GM18508 (cell line): ENCODE measurements around the gene CHRNB1.

ENCODE experiments used
- ATAC-seq: cut with Tn5 transposase; IDR thresholded peaks from one replicate; pipeline ENCODE4 v1.9.1; 2021; ENCODE audit warnings: moderate number of reproducible peaks; ENCODE audit not compliant: insufficient read depth, unreplicated experiment

Gene CHRNB1, protein sequence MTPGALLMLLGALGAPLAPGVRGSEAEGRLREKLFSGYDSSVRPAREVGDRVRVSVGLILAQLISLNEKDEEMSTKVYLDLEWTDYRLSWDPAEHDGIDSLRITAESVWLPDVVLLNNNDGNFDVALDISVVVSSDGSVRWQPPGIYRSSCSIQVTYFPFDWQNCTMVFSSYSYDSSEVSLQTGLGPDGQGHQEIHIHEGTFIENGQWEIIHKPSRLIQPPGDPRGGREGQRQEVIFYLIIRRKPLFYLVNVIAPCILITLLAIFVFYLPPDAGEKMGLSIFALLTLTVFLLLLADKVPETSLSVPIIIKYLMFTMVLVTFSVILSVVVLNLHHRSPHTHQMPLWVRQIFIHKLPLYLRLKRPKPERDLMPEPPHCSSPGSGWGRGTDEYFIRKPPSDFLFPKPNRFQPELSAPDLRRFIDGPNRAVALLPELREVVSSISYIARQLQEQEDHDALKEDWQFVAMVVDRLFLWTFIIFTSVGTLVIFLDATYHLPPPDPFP

DNA sequence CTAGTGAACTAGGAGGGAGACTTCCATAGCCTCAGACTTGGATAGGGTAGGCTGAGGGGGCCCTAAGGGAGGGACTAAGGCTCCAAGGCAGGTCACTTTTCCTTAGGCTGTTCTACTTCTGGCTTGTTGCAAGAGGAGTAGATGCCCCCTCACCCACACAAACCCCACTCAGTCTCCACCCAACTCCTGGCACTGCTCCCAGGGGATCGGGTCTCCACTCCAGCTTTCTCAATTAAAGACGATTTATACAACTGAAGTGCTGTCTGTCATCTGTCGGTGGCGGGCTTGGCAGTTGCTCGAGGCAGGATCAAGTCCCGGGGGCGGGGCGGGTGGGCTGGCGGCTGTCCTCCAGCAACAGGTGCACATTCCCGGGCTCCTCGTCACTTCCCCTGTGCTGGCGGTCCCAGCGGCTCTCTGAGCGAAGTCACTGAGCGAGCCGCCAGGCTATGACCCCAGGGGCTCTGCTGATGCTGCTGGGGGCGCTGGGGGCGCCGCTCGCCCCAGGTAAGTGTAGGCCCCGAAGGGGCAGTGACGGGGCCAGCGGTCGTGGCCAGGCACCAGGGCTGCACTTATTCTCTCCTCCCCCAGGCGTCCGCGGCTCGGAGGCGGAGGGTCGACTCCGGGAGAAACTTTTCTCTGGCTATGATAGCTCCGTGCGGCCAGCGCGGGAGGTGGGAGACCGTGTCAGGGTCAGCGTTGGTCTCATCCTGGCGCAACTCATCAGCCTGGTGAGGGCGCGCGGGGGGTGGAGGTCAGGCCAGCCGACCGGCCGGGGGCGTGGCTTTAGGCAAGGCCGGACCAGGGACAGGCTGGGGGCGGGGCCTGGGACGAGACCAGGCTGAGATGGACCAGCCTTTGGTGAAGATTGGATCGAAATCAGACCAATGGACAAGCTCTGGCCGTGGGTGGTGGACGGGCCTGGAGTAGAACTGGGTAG, at the start of gene CHRNB1:
Gene CHRNB1 (plus strand): TSS at position 380 of the 937 bp plus-strand sequence. CDS start 67 bp downstream, at position 447.
- ATAC-seq: no peak

DNA sequence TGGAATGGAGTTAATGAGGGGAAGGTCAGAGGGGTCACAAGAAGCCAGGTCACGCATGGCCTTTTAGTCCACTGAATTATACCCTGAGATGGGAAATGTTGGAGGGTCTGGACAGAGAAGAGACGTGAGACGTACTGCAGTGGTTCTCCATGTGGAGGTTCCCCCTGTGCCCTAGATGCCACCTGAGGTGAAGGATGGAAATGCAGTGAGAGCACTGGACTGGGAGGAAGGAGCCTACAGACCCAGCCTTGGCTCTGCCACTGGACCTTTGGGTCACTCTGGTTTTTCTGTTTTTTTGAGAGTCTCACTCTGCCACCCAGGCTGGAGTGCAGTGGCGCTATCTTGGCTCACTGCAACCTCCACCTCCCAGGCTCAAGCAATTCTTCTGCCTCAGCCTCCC, 48.7 kb upstream of the CHRNB1 start:
- no peak for ATAC-seq

DNA sequence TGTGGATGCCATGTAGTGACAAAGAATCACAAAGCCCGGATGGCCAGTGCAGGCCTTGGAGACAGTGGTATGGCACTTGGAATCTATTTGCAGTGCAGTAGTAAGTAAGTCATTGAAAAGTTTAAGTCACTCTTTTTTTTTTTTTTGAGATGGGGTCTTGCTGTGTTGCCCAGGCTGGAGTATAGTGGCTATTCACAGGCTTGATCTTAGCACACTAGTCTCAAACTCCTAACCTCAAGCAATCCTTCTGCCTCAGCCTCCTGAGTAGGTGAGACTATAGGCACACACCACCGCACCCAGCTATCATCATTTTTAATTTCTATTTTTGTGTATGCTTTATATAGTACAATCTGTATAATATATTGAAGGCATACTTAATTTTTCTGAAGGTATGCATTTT, 46.2 kb upstream of the CHRNB1 start:
- ATAC-seq: no peak

DNA sequence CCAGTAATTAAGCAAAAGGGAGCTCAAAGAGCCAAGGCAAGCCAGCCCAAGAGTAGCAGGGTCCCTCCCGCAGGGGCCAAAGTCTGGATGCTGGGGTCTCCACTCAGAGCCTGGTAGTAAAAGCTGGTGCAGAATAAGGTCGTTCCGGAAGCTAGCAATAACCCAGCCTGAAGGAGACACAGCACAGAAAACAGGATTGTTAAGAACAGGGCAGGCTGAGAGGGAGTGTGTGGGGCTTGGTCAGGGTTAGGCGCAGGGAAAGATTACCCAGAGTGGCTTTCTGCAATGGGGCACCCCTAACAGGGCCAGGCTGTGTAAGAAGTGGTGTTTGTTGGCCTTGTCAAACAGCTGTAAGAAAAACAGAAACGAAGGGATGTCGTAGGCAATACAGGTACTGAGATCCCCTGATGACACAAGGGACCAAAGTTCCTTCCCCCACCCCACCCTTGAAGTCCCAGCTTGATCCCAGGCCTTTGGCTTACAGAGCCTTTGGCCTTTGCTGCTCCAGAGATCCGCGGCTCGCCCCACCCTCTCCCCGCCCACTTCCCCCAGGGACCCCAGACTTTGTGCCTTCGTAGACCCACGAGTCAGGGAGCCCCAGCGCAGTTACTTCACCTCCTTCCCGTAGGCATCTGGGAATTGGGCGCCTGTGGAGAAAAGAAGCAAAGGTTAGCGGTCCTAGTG, 41.7 kb upstream of the CHRNB1 start:
- no peak for ATAC-seq

DNA sequence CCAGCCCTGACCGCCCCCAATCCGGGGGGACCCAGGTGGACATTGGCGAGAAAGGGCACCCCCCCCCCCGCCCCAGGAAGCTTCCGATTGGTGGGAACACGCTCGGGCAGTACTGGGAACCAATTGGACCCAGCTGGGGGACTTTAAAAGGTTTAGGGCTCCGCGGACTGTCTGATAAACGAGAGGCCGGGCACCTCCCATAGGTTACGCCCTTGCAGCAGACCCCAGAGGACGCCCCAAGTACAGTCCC, 41.2 kb upstream of the CHRNB1 start:
- no peak for ATAC-seq

DNA sequence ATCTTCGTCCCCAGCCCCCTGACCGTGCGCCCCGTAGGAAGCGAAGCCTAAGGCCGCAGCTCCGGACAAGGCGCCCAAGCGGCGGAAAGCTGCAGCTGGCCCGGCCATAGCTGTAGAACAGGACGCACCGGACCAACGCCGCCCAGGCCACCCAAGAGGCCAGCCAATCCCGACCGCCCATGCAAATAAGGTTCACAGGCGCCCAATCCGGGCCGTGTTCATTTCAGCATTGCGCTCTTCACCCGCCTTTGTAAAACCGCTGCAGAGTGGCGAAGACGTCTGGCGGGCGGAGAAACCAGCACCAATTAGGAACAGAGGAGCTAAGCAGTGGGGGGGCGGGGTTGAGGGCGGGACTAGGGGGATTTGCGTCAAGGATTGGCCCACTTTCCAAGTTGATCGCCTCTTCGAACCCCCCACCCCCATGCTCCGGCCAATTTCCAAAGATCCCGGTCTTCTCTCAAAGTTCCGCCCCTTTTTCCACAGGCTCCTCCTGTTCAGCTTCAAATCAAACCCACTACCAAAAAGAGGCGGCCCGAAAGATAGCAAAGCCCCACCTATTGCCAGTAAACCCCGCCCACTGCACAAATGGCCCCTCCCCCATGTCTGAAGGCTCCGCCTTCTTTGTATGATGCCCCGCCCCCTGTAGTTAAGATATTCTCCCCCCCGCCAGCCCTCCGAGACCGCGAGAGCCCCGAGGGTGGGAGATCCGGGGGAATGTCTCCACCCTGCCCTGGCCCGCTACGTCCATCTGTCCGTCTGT, 40.7 kb upstream of the CHRNB1 start, which contains the start of gene TMEM256:
Gene TMEM256 (minus strand): TSS at position 121 of the 760 bp plus-strand sequence. CDS start 13 bp downstream, at position 108.
- ATAC-seq: no peak

DNA sequence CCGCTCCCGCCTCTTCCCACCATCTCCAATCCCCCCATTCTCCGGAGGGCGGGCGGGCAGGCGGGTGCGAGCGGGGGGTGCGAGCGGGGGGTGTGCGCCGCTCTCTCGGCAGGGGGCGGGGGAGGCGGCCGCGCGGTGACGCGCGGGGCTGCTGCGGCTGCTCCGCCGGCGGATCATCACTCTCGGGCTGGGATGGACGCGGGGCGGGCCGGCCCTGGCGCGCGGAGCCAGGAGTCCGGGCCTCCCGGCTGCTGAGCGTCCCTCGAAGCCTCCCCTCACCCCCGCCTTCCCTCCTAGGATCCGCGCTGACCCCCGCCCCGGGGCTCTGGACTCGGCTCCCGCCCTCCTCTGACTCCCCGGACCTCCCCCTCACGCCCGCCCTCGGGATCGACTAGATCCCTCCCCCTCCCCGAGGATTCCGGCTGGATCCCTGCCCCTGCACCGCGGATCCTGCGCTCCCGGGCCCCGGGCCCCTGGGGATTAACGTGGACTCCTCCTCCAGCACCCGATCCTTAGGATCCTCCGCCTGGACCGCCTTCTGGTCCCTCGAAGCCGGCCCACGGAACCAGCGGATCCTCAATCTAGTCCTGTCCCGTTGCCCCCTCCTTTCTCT, 40.0 kb upstream of the CHRNB1 start:
- no peak for ATAC-seq

DNA sequence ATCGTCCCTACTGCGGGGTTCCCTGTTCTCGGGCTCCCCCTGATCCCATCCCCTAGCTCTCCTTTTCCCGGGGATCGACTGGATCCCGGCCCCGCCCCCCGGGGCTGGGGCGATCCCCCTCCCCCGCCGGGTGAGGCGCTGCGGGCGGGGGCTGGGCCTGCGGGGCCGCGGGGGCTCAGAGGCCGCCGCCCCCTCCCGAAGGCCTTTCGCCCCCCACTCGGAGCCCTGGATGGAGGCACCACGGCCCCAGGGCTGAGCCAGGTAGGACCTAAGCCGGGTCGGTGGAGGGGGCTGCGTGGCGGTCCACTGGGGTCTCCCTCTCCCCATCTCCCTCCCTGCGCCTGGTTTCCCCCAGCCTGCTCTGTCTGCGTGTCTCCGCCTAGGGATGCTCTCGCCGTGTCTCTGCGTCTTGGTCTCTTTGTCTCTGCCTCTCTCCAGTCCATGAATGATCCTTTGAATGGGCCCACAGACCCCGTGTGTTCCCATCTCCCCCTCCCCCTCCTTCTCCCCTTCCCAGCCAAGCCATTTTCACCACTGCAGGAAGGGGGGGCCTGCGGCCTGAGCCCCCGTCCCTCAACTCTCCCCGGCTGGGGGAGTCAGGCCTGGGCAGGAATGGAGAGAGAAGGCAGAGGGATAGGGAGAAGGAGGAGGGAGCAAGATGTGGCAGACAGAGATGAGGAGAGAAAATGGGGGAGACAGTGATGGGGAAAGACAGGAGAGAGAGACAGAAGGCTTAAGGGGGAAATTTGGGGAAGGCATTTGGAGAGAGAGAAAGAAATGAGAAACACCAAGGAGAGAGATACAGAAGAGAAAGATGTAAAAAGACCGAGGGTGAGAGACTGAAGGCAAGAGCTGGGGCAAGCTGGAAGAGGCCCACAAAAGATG, 39.3 kb upstream of the CHRNB1 start:
- ATAC-seq: no peak

DNA sequence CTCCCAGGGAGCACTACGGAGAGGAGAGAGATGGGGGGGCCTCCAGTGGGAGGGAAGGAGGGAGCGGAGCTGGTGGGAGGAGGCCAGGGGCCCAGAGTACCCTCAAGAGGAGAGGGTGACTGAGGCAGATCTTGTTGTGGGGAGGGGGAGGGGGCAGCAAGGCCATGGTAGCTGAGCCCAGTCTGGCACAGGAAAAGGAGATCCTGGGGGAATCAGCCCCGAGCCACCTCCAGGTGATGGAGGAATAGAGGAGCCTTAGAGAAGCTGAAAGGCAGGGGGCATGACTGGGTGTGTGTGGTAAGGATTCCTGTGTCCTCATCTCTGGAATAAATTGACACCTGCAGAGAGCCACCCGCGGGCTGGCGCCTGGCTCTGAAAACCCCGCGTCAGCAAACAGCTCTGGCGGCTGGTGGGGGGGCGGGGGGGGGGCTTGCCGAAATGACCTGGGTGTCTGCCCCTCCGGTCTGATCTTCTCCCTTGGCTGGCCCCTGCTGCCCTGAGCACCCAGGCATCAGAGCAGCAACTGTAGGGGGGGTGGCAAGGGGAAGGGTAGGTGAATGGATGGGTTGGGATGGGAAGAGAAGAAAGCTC, 38.5 kb upstream of the CHRNB1 start:
- no peak for ATAC-seq

DNA sequence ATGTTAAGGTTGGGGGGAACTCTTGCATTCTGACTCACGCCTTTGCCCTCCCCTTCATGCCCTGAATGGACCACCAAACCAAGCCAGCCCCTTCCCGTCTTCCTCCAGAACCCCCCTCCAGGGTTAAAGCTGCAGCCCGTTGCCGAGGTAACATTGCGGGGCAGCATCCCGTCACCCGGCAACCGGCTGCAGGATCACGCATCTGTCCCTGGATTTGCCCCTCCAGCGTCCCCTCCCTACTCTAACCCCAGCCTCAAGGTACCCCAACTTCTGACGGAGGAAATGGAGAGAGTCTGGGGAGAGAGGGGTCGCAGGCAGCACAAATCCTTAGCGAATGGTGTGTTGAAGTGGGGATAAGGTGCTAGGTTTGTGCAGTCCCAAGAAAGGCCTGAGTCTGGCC, 37.8 kb upstream of the CHRNB1 start:
- ATAC-seq: no peak

DNA sequence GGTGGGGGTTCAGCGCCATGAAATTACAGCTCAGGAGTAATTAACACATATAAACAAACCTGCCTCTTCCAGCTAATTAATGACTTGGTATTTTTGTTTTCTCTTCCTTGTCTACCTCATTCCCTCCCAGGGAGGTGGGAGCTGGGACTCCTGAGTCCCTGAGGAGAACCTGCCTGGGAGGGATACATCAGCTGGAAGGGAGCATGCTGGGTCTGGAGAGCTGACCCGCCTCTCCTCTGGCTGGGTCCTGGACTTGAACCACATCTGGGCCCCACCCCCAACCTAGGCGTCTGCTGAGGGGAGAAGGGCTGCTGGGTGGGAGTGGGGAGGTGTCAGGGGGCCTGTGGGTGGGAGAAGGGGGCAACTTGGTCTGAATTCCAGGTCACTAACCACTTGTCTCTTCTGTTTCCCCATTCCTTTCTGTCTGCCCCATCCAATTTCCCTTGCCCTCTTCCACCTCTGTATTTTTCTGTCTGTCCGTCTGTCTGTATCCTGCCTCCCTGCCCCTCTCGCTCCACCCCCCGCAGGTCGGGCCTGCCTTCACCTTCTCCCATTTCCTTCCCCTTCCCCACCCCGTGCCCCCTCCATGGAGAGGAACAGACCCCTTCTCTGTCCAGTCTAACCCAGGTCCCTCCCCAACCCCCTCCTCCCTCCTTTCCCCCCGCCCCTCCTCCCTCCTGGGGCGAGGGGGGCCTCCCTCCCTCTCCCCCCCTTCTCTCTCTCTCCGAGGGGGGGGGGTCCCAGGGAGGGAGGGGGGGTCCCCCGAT, 37.2 kb upstream of the CHRNB1 start, which contains the start of gene NLGN2:
Gene NLGN2 (plus strand): TSS at position 361 of the 767 bp plus-strand sequence. CDS start 411 bp downstream, outside the sequence.
- no peak for ATAC-seq

DNA sequence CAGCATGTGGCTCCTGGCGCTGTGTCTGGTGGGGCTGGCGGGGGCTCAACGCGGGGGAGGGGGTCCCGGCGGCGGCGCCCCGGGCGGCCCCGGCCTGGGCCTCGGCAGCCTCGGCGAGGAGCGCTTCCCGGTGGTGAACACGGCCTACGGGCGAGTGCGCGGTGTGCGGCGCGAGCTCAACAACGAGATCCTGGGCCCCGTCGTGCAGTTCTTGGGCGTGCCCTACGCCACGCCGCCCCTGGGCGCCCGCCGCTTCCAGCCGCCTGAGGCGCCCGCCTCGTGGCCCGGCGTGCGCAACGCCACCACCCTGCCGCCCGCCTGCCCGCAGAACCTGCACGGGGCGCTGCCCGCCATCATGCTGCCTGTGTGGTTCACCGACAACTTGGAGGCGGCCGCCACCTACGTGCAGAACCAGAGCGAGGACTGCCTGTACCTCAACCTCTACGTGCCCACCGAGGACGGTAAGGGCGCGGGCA, 36.6 kb upstream of the CHRNB1 start:
- ATAC-seq: no peak

DNA sequence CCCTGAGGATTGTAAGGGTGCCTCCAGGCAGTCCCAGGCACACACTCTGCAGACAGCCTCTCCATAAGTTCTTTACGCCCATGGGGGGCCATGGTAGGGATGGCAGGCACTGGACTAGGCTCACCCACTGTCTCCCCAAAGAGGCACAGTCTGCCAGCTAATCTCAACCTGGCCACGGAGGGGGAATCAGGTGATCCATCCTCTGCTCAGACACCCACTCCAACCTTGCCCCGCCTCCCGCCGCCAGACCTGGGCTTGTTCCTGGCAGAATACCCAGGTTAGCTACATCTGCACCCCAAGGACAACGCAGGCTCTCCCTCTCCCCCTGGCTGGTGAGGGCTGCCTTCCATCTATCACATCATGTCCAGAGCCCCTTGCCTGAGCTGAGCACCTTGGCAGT, 36.0 kb upstream of the CHRNB1 start:
- ATAC-seq: no peak

DNA sequence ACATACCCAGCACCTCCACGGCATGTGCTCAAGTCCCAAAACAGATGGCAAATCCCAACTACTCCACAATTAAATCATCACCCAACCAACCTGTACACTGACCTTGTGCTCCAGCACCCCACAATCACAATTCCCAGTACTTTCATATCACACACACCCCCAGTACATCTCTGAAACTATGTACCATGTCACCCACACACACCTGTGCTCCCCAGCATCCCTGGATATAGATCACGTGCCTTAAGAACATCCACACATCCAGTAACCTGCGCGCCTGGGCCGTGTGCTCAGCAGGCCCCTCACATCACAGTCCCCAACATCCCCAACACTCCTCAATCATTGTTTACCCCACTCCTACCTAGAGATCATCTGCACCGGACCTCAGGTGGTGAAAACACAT, 35.1 kb upstream of the CHRNB1 start:
- no peak for ATAC-seq

DNA sequence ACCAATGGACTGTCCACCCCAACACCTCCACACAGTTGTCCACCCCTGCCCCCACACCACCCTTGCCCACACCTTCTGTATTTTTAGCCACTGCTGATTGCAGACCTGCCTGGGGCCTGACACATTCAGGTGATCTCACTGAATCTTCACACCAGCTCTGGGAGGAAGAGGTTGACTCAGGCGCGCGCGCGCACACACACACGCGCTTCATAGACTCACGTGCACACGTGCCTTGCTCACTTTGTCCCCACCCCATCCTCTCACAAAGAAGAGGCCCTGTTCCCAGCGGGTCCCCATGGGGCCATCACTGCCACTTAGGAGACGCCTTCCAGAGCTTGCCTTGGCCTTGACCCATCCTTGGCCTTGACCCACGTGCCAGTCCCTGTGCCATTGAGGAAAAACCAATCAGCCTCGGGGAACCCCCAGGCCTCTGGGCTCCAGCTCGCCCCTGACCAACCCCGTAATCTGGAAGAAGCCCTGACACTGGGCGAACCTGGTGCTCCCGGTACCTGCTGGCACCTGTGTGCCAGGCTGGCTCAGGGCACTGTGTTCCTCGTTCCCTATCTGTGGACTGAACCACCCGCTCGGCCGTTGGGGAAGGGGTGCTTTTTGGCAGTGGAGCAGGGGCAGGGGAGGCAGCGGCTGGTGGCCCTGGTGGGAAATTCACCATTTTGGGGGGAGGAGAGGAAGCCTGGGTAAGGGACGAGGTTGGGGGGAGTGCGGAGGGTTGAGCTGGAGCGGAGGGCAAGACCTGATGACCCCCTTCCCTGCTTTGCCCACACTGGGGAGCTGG, 34.0 kb upstream of the CHRNB1 start:
- ATAC-seq: no peak

DNA sequence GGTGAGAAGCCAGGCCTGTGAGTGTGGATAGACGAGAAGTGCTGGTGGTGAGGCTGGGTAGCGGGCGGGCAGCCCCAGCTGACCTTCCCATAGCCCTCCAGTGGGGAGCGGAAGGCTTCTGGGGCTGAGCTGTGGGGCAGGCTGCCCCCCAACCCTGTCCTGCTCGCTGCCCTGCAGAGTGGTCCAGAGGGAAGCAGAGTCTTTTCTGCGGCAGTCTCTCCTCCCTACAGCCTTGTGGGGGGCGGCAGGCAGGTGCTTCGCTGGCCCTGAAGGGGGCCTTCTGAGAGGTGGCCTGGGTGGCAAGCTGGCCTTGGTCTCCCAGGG, 33.5 kb upstream of the CHRNB1 start:
- no peak for ATAC-seq
